Measurements from ENCODE around the gene TRIP6.

The TRIP6 gene

GRCh38 chr7:100874577-100875355 lies 7.6 kb downstream of the TRIP6 start, which contains the start of gene SRRT:
Gene SRRT, plus strand, starts transcription at chr7:100875103. Its CDS starts 488 bp downstream, at chr7:100875591.
- DNase-seq, result peak; percentile 98 to 100

GRCh38 chr7:100875356-100875751 lies 8.2 kb downstream of the TRIP6 start:
- peak in 1 of 2 experiments; percentile 52 for DNase-seq

- no peak for DNase-seq
These were observed 10.8 kb downstream of the TRIP6 start for GRCh38 chr7:100878013-100878412.

- DNase-seq, result no peak
These were observed 11.5 kb downstream of the TRIP6 start for GRCh38 chr7:100878685-100879084.

GRCh38 chr7:100879685-100880261 lies 12.6 kb downstream of the TRIP6 start:
- no peak for DNase-seq

- no peak for DNase-seq
These were observed 13.5 kb downstream of the TRIP6 start for GRCh38 chr7:100880645-100881044.

- no peak for DNase-seq
These were observed 13.9 kb downstream of the TRIP6 start for GRCh38 chr7:100881136-100881535.

GRCh38 chr7:100882201-100882600 lies 15.0 kb downstream of the TRIP6 start:
- no peak for DNase-seq

- no peak for DNase-seq
These were observed 15.8 kb downstream of the TRIP6 start for GRCh38 chr7:100882785-100883526.

GRCh38 chr7:100884736-100885439 lies 17.7 kb downstream of the TRIP6 start:
- no peak for DNase-seq

GRCh38 chr7:100885440-100886141 lies 18.4 kb downstream of the TRIP6 start:
- no peak for DNase-seq

- no peak for DNase-seq
These were observed 19.2 kb downstream of the TRIP6 start for GRCh38 chr7:100886142-100886935.

GRCh38 chr7:100886936-100887515 lies 19.8 kb downstream of the TRIP6 start:
- DNase-seq, result no peak

GRCh38 chr7:100887516-100888290 lies 20.5 kb downstream of the TRIP6 start:
- DNase-seq, result no peak

GRCh38 chr7:100888291-100888987 lies 21.3 kb downstream of the TRIP6 start:
- DNase-seq, result no peak

GRCh38 chr7:100888988-100889750 lies 22.0 kb downstream of the TRIP6 start, which contains the start of gene UFSP1:
Gene UFSP1, minus strand, starts transcription at chr7:100889715. Its CDS starts 444 bp downstream, at chr7:100889271.
- peak; percentile 76 to 82 for DNase-seq

- DNase-seq, result no peak
These were observed 23.7 kb downstream of the TRIP6 start for GRCh38 chr7:100890653-100891567.
